CD8-positive, alpha-beta memory T cell (primary cell): ENCODE results near the gene ACSM2B. TPM values are rescaled to one million over a fixed set of nuclear protein-coding genes. Genes with fewer than 3 reads are reported as not detected.

Experiments
- CTCF ChIA-PET: fragments of 350-600 bp; sonication (Branson Sonifier 250); formaldehyde crosslinking; loops from one replicate; lab custom pipeline; 2021; ENCODE audit warnings: antibody characterized with exemption; lab: Charles Lee
- POLR2A ChIA-PET: fragments of 350-600 bp; sonication (Branson Sonifier 250); formaldehyde crosslinking; loops from one replicate; lab custom pipeline; 2021; ENCODE audit warnings: antibody characterized with exemption; lab: Charles Lee
- DNase-seq, 5 donors: peaks; one replicate each; pipeline versions ENCODE4 v3.0.0 to v3.0.0-alpha.2; 2020 to 2022; ENCODE audit warnings: mixed read lengths in 1 of 5
- H3K27ac ChIP-seq: one replicate; pipeline ENCODE4 v1.7.0; 2013; ENCODE audit warnings: low read depth, mild to moderate bottlenecking, low read length, moderate library complexity
- H3K27me3 ChIP-seq: 2 replicates; pipeline ENCODE4 v1.7.0; 2013; ENCODE audit warnings: low read length, mild to moderate bottlenecking; ENCODE audit not compliant: insufficient read depth, poor library complexity, severe bottlenecking
- H3K36me3 ChIP-seq: 2 replicates; pipeline ENCODE4 v1.7.0; 2013; ENCODE audit warnings: mild to moderate bottlenecking, low read length, moderate library complexity; ENCODE audit not compliant: insufficient read depth
- H3K4me1 ChIP-seq: 2 replicates; pipeline ENCODE4 v1.7.0; 2013; ENCODE audit warnings: mild to moderate bottlenecking, low read length, moderate library complexity; ENCODE audit not compliant: insufficient read depth
- H3K4me3 ChIP-seq: 2 replicates; pipeline ENCODE4 v1.7.0; 2013; ENCODE audit warnings: mild to moderate bottlenecking, low read length
- H3K9me3 ChIP-seq: 2 replicates; pipeline ENCODE4 v1.7.0; 2013; ENCODE audit warnings: mild to moderate bottlenecking, low read length
- H3K27ac Mint-ChIP-seq, 8 donors: one replicate each; pipeline ENCODE4 v1.8.0; 2020 to 2021; ENCODE audit warnings: mixed read lengths in 8 of 8, mild to moderate bottlenecking in 6 of 8, inconsistent platforms in 3 of 8, moderate library complexity in 3 of 8
- H3K27me3 Mint-ChIP-seq, 2 donors: one replicate each; pipeline ENCODE4 v1.8.0; 2020 to 2021; ENCODE audit warnings: mixed read lengths in 2 of 2, mild to moderate bottlenecking in 1 of 2, moderate library complexity in 1 of 2
- H3K36me3 Mint-ChIP-seq, 3 donors: one replicate each; pipeline ENCODE4 v1.8.0; 2020 to 2021; ENCODE audit warnings: mixed read lengths in 3 of 3, inconsistent platforms in 1 of 3, mild to moderate bottlenecking in 1 of 3
- H3K4me1 Mint-ChIP-seq, 3 donors: one replicate each; pipeline ENCODE4 v1.8.0; 2020 to 2021; ENCODE audit warnings: mixed read lengths in 3 of 3, inconsistent platforms in 1 of 3, mild to moderate bottlenecking in 1 of 3
- H3K4me3 Mint-ChIP-seq, 7 donors: one replicate each; pipeline ENCODE4 v1.8.0; 2020 to 2021; ENCODE audit warnings: mixed read lengths in 7 of 7, mild to moderate bottlenecking in 6 of 7, moderate library complexity in 4 of 7, inconsistent platforms in 2 of 7
- H3K9me3 Mint-ChIP-seq, 5 donors: one replicate each; pipeline ENCODE4 v1.8.0; 2020 to 2022; ENCODE audit warnings: mixed read lengths in 5 of 5, mild to moderate bottlenecking in 3 of 5, moderate library complexity in 2 of 5, inconsistent platforms in 1 of 5
- polyA plus RNA-seq: library from polyadenylated mRNA; unstranded; fragments of 300-500 nt; fragmentation: Illumina TruSeq; gene quantifications from one replicate; pipeline ENCODE4 v1.2.3, GENCODE V29; 2021
- total RNA-seq, 2 experiments: library from RNA; stranded (reverse); gene quantifications; one replicate each; pipeline ENCODE4 v1.2.3, GENCODE V29; 2021

ACSM2B gene
- total and polyA plus RNA-seq, 3 experiments from 2014 or later, result not detected

DNA sequence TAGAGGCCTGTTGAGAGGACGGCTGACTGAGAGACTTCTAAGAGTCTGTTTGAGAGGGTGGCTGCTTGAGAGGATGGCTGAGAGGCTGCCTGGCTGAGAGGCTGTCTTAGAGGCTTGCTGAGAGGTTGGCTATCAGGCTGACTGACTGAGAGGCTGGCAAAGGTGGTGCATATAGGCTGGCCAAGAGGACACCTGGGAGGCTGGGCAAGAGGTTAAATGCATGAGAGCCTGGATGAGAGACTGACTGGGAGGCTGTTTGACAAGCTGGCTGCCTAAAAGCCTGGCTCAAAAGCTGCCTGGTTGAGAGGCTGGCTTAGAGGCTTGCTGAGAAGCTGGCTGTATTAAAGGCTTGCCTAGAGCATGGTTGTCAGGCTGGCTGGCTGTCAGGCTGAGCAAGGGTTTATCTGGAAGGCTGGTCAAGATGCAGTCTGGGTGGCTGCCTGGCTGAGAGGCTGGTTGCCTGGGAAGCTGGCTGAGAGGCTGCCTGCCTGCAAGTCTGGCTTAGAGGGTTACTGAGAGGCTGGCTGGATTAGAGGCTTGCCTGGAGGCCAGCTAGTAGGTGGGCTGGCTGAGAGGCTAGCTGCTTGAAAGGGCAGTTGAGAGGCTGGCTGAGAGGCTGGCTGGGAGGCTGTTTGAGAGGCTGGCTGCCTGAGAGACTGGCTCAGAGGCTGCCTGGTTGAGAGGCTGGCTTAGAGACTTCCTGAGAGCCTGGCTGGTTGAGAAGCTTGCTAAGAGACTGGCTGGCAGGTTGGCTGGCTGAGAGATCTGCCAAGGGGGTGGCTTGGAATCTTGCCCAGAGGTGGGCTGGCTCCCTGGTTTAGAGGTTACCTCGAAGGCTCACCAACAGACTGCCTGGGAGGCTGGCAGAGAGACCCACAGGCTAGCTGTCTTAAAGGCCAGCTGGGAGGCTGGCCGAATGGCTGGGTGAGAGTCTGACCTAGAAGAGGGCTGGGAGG is 38.3 kb upstream of the ACSM2B start:
- Histone ChIP-seq H3K4me1 (no peaks in the 10 kb centered on the region), H3K27me3 (peaks cover 6% of the 10 kb centered on the region), H3K27ac (no peak overlapping the region), H3K9me3 (no peaks in the 10 kb centered on the region), H3K4me3 (no peak overlapping the region), H3K36me3 (no peaks in the 10 kb centered on the region)
- H3K9me3 Mint-ChIP-seq, result no peaks in the 10 kb centered on the region
- ChIA-PET CTCF (no interaction called here), POLR2A (no interaction called here)
- H3K27me3 Mint-ChIP-seq, result peaks cover 0 to 35% of the 10 kb centered on the region in 2 donors
- H3K4me1 Mint-ChIP-seq, result no peaks in the 10 kb centered on the region
- DNase-seq, result no peak
- no peak overlapping the region for H3K4me3 Mint-ChIP-seq
- peak overlapping the region in 2 of 8 donors; percentile 23 to 44 for H3K27ac Mint-ChIP-seq
- no peaks in the 10 kb centered on the region for H3K36me3 Mint-ChIP-seq

DNA sequence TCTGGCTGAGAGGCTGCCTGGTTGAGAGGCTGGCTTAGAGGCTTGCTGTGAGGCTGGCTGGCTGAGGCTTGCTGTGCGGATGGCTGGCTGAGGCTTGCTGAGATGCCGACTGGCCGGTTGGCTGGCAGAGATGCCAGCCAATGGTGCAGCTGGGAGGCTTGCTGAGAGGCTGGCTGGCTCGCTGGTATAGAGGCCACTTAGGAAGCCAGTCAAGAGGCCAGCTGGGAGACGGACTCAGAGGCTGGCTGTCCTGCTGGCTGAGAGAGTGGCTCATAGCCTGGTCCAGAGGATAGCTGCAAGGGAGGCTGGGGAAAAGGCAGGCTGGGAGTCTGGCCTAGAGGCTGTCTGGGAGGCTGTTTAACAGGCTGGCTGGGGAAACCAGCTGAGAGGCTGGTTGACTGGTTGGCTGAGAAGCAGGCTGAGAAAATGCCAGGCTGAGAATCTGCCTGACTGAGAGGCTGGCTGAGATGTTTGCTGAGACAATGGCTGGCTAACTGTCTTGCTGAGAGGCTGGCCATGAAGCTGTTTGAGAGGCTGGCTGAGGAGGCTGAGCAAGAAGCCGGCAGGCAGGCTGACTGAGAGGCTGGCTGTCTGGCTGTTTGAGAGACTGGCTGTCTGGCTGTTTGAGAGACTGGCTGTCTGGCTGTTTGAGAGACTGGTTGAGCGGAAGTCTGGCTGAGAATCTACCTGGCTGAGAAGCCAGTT is 37.5 kb upstream of the ACSM2B start:
- peaks cover 6% of the 10 kb centered on the region for H3K27me3 ChIP-seq
- H3K4me3 Mint-ChIP-seq, result no peak overlapping the region
- no peaks in the 10 kb centered on the region for H3K36me3 Mint-ChIP-seq
- CTCF ChIA-PET, result no interaction called here
- H3K27ac Mint-ChIP-seq, result peak overlapping the region in 1 of 8 donors; percentile 44
- no peak for DNase-seq
- POLR2A ChIA-PET, result no interaction called here
- H3K9me3 ChIP-seq, result no peaks in the 10 kb centered on the region
- H3K4me1 Mint-ChIP-seq, result no peaks in the 10 kb centered on the region
- H3K27ac ChIP-seq, result no peak overlapping the region
- no peak overlapping the region for H3K4me3 ChIP-seq
- no peaks in the 10 kb centered on the region for H3K4me1 ChIP-seq
- H3K36me3 ChIP-seq, result no peaks in the 10 kb centered on the region
- peaks cover 0 to 41% of the 10 kb centered on the region in 2 donors for H3K27me3 Mint-ChIP-seq
- no peaks in the 10 kb centered on the region for H3K9me3 Mint-ChIP-seq

DNA sequence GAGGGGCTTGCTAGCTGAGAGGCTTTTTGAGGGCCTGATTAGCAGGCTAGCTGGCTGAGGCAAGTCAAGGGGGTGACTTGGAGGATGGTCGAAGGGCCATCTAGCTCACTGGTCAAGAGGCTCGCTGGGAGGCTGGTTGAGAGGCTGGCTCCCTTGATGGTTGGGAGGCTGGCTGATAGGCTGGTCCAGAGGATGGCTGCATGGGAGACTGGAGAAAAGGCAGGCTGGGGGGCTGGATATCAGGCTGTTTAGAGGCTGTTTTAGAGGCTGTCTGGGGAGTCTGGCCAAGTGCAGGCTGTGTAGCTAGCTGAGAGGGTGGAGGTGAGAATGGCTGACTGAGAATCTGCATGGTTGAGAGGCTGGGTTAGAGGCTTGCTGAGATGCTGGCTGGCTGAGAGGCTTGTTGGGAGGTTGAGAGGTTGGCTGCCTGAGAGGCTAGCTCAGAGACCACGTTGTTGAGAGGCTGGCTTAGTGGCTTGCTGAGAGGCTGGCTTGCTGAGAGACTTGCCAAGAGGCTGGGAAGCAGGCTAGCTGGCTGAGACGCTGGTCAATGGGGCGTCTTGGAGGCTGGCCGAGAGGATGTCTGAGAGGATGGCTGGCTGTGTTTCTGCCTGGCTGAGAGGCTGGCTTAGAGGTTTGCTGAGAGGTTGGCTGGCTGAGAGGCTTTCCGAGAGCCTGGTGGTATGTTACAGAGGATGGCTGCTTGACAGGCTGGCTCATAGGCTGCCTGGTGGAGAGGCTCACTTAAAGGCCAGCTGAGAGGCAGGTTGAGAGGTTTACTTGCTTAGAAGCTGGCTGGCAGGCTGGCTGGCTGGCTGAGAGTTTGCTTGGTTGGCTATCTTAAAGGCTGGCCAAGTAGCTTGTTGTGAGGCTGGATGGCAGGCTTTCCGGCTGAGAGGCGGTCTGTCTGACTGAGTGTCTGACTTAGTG is 36.6 kb upstream of the ACSM2B start:
- POLR2A ChIA-PET, result no interaction called here
- H3K27me3 Mint-ChIP-seq, result peaks cover 0 to 39% of the 10 kb centered on the region in 2 donors

DNA sequence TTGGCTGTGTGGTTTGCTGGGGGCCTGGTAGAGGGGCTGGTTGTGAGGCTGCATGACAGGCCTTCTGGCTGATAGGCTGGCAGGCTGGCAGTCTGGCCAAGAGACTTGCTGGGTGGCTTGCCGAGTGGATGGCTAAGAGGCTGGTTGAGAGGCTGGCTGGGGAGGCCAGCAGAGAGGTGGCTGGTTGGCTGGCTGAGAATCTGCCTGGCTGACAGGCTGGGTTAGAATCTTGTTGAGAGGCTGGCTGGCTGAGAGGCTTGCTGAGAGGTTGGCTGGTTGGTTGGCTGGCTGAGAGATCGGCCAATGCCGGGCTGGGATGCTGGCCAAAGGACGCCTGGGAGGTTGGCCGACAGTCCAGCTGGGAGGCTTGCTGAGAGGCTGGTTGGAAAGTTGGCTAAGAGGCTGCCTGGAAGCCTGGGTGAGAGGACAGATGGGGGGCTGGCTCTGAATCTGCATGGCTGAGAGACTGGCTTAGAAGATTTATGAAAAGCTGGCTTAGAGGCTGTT is 35.9 kb upstream of the ACSM2B start:
- peaks cover 0 to 42% of the 10 kb centered on the region in 2 donors for H3K27me3 Mint-ChIP-seq
- Histone ChIP-seq H3K9me3 (no peaks in the 10 kb centered on the region), H3K27ac (no peak overlapping the region), H3K36me3 (no peaks in the 10 kb centered on the region), H3K4me3 (no peak overlapping the region), H3K4me1 (no peaks in the 10 kb centered on the region), H3K27me3 (no peaks in the 10 kb centered on the region)
- no peaks in the 10 kb centered on the region for H3K36me3 Mint-ChIP-seq
- no peaks in the 10 kb centered on the region for H3K9me3 Mint-ChIP-seq
- no peak overlapping the region for H3K4me3 Mint-ChIP-seq
- CTCF ChIA-PET, result no interaction called here
- DNase-seq, result no peak
- H3K4me1 Mint-ChIP-seq, result no peaks in the 10 kb centered on the region
- POLR2A ChIA-PET, result no interaction called here
- H3K27ac Mint-ChIP-seq, result no peak overlapping the region

More for the DNA sequence above, 36.6 kb upstream of the ACSM2B start:
- H3K36me3 ChIP-seq, result no peaks in the 10 kb centered on the region
- no peak overlapping the region for H3K4me3 ChIP-seq
- CTCF ChIA-PET, result no interaction called here
- Mint-ChIP-seq H3K4me1 (no peaks in the 10 kb centered on the region), H3K9me3 (no peaks in the 10 kb centered on the region), H3K36me3 (no peaks in the 10 kb centered on the region), H3K4me3 (no peak overlapping the region), H3K27ac (peak overlapping the region in 1 of 8 donors; percentile 51)
- peaks cover under 1% of the 10 kb centered on the region for H3K27me3 ChIP-seq
- DNase-seq, result no peak
- H3K9me3 ChIP-seq, result no peaks in the 10 kb centered on the region
- no peak overlapping the region for H3K27ac ChIP-seq
- no peaks in the 10 kb centered on the region for H3K4me1 ChIP-seq

- POLR2A ChIA-PET, result no interaction called here
- peaks cover 1 to 42% of the 10 kb centered on the region in 2 donors for H3K27me3 Mint-ChIP-seq
These were observed 35.3 kb upstream of the ACSM2B start for GRCh38 chr16:20611350-20611902.

DNA sequence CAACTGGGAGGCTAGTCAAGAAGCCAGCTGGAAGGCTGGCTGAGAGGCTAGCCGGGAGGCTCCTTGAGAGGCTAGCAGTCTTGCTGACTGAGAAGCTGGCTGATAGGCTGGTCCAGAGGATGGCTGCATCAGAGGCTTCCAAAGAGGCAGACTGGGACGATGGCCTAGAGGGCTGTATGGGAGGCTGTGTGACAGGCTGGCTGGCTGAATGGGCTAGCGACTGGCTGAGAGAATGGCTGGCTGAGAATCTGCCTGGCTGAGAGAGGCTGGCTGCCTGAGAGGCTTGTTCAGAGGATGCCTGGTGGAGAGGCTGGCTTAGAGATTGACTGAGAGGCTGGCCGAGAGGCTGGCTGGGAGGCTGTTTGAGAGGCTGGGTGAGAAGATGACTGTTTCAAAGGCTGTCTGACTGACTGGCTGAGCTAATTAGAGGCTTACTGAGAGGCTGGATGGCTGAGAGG is 34.8 kb upstream of the ACSM2B start:
- no peaks in the 10 kb centered on the region for H3K9me3 ChIP-seq
- POLR2A ChIA-PET, result no interaction called here
- Mint-ChIP-seq H3K9me3 (no peaks in the 10 kb centered on the region), H3K4me3 (no peak overlapping the region), H3K36me3 (no peaks in the 10 kb centered on the region), H3K27ac (no peak overlapping the region), H3K27me3 (peaks cover 3 to 42% of the 10 kb centered on the region in 2 donors), H3K4me1 (no peaks in the 10 kb centered on the region)
- H3K4me1 ChIP-seq, result no peaks in the 10 kb centered on the region
- CTCF ChIA-PET, result no interaction called here
- H3K27ac ChIP-seq, result no peak overlapping the region
- DNase-seq, result no peak
- H3K27me3 ChIP-seq, result no peaks in the 10 kb centered on the region
- no peak overlapping the region for H3K4me3 ChIP-seq
- no peaks in the 10 kb centered on the region for H3K36me3 ChIP-seq

More at GRCh38 chr16:20611350-20611902, 35.3 kb upstream of the ACSM2B start:
- H3K27ac Mint-ChIP-seq, result no peak overlapping the region
- Histone ChIP-seq H3K9me3 (no peaks in the 10 kb centered on the region), H3K4me3 (no peak overlapping the region), H3K36me3 (no peaks in the 10 kb centered on the region), H3K27ac (no peak overlapping the region), H3K4me1 (no peaks in the 10 kb centered on the region), H3K27me3 (no peaks in the 10 kb centered on the region)
- no peak overlapping the region for H3K4me3 Mint-ChIP-seq
- DNase-seq, result no peak
- H3K9me3 Mint-ChIP-seq, result no peaks in the 10 kb centered on the region
- no peaks in the 10 kb centered on the region for H3K36me3 Mint-ChIP-seq
- CTCF ChIA-PET, result no interaction called here
- H3K4me1 Mint-ChIP-seq, result no peaks in the 10 kb centered on the region

GRCh38 chr16:20610211-20610891 is 34.2 kb upstream of the ACSM2B start:
- Mint-ChIP-seq H3K9me3 (peaks cover 0 to 4% (median 2%) of the 10 kb centered on the region in 5 donors), H3K4me3 (no peak overlapping the region), H3K27me3 (peaks cover 5 to 43% of the 10 kb centered on the region in 2 donors), H3K36me3 (no peaks in the 10 kb centered on the region), H3K4me1 (no peaks in the 10 kb centered on the region), H3K27ac (no peak overlapping the region)
- Histone ChIP-seq H3K9me3 (no peaks in the 10 kb centered on the region), H3K27me3 (no peaks in the 10 kb centered on the region), H3K27ac (no peak overlapping the region), H3K4me1 (no peaks in the 10 kb centered on the region), H3K36me3 (no peaks in the 10 kb centered on the region), H3K4me3 (no peak overlapping the region)
- ChIA-PET POLR2A (no interaction called here), CTCF (no interaction called here)
- DNase-seq, result no peak
